Stimulated activated CD4-positive, alpha-beta T cell treated with anti-CD3 and anti-CD28 coated beads, Interleukin-4, amount 100 ng/mL, for 48 hours (primary cell): ENCODE results near the gene METTL26.

ENCODE experiments used
- DNase-seq, 2 donors: peaks; one replicate each; pipeline ENCODE4 v3.0.0-alpha.2; 2020; ENCODE audit warnings: low read depth in 2 of 2

METTL26 gene

DNA sequence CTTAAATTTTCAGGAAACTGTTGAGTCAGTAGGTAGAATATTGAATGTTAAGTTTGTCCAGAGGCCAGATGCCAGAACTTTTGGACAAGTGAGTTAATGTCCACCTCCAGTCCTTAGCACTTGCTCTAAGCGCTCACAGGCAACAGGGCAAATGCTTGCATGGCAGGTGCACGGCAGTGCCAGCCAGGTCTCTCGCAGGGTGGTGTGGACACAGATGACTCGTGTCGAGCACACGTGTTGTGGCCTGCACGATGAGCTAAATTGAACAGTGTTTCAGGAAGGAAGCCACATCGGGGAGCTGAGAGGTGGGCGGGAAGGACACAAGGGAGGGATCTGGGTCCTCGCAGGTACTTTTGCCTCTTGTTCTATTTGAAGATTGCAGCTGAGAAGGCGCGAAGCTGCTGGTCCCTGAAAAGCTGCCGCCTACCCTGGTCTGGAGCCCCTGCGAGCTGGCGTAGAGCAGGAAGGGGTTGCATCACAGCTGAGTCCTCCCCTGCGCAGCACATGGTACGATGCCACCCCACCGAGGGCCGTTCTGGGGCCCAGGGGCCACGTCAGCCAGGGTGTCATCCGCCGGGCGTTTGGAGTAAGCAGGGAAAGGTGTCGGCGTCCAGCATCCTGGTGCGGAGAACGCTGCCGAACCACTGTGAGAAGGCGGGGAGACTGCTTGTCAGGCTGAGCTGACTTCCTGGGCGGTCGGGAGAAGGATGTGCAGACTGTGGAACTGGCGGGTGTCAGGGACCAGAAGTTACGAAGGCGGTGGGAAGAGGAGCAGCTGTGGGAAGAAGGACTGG, 40.0 kb downstream of the METTL26 start:
- DNase-seq: no peak

DNA sequence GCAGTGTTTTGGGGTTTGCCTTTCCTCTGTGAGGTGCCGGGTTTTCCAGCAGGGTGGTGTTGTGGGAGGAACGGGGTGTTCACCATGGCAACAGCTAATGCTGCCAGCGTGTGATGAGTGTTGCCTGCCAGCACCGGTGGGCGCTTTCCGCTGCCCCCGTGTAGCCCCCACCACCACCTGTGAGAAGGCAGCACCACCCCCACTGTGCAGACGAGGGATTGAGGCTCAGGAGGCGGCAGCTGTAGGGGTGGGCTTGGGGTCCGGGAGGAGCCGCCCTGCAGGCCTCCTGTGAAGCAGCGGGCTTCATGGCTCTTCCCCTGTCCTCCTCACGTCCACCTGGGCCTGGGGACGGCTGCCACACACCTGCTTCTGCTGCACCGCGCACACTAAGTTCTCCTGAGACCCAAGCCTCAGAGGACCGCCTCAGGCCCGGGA, 41.0 kb downstream of the METTL26 start:
- DNase-seq: no peak

DNA sequence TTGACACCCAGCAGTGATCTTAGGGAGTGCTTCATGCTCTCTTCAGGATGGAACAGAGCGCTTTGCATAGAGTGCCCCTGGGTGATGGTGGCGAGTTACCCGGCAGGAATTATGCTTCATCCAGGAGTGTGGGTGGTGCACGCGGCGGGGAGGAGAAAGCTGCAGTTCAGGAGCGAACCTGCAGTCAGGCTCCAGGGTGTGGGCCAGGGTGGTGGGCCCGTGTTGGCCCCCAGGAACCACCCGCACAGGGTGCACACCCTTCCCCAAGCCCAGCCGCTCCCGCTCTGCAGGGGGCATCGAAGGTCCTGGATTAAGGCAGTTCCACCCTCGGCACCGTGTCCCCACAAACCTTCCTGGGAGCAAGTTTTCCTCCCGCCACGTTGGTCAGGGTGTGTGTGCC, 42.3 kb downstream of the METTL26 start:
- DNase-seq: no peak

DNA sequence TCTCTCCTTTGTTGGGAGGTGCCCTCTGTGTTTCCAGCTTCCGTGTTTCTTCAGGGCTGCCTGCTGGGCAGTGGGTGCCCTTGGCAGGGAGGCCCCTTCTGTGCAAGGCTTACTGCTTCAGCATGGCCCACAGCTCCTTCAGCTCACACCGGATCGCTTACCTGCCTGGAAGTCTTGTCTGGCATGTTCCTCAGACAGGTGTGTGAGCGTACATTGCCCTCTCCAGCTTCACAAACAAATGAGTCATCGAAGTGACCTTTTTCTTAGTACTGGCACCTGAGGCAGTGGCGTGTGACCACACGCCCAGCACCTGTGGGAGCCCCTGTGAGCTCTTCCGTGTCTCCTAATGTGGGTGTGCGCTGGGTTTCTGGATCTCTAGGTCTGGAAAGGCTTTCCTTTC, 42.7 kb downstream of the METTL26 start:
- no peak for DNase-seq

DNA sequence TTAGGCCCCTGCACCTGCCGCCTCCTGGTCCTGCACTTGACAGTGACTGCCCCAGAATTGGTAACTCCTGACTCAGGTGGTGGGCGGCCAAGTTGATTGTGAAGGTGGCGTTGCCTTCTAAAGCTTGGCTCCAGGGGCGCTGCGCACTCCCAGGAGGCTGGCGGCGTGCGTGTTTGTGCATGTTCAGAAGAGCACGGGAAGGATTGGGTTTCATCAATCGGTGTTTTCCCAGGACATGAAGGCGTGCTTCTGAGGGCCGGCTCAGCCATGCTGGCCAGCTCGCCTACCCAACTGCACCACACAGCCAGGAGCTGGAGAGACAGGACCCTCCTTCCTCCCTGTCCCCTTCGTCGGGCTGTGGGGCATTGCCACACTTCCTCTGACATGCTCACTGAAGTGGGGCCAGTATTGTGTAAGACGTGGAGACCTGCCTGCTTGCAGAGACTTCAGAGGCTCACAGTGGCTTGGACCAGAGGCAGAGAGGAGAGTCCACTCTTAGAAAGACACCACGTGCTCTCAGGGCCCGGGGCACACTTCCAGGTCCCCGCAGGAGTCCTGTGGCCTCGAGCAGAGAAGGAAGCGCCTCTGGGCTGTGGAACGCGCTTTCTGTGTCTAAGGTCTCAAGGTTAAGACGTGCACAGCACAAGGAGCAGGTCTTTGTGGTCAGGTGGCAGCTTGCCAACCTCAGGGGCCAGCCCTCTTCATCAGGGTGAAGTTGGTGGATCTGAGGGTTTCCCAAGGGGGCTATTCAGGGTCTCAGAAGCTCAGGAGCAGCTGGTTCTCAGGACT, 43.4 kb downstream of the METTL26 start:
- DNase-seq: no peak

DNA sequence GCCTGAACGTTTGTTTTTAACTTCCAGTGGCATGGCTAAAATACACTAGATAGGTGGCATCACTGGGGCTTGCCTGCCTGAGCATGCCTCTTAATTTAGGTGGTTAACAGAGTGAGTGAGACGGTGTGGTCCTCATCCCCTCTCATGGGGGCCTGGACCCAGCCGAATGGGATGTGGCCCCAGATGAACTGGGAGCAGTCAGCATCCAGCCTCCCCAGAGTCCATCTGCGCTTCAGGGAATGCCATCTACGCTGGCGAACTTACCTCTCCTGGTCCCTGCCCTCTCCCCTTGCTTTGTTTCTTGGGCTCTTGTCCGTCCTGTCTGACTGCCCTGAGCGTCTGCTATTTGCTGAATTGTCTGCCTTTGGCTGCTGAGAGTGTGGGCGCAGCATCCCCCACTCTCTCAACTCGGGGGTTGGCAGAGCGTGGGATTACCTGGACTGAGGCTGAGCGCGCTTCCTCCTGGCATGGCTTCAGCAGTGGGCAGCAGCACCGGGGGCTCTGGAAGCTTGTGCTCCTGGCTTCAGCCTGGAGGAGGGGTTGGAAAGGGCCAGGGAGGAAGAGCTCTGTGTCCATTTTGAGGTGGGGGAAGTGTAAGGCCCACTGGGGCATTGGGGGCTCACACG, 44.1 kb downstream of the METTL26 start:
- DNase-seq: no peak

DNA sequence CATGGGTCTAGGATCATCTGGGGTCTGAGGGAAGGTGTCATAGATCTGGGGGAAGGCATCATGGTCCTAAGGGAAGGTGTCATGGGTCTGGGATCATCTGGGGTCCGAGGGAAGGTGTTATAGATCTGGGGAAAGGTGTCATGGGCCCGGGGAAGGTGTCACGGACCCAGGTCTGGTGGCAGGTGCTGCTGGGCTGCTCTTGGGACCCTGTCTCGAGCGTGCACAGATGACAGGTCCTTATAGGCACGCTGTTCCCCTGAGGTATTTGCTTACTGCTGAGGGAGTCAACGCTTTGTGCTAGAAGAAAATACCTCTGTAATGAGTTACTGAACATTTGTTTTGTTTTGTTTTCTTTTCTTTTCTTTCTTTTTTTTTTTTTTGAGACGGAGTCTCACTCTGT, 44.9 kb downstream of the METTL26 start:
- no peak for DNase-seq

DNA sequence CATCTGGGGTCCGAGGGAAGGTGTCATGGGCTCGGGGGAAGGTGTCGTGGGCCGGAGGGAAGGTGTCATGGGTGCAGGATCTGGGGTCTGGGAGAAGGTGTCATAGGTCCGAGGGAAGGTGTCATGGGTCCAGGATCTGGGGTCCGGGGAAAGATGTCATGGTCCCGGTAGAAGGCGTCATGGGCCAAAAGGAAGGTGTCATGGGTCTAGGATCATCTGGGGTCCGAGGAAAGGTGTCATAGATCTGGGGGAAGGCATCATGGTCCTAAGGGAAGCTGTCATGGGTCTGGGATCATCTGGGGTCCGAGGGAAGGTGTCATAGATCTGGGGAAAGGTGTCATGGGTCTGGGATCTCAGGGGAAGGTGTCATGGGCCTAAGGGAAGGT, 45.3 kb downstream of the METTL26 start:
- no peak for DNase-seq

DNA sequence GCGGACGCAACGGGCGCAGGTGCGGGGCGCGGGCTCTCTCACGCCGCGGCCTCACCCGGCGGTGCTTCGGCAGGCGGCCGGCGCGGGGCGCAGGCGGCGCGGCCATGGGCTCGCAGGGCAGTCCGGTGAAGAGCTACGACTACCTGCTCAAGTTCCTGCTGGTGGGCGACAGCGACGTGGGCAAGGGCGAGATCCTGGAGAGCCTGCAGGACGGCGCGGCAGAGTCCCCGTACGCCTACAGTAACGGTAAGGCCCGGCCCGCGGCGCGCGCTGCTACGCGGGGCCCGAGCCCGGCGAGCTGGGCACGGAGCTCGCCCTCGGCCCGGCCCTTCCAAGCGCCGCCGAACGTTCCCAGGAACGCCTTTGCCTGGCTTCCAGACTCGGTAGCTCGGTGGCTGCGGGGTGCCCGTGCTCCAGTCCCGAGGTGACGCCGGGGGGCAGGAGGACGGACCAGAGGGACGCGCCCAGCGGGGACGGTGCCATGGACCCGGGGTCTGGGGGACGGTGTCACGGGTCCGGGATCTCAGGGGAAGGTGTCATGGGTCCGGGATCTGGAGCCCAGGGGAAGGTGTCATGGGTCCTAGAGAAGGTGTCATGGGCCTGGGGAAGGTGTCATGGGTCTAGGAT, 45.8 kb downstream of the METTL26 start:
- DNase-seq: no peak

DNA sequence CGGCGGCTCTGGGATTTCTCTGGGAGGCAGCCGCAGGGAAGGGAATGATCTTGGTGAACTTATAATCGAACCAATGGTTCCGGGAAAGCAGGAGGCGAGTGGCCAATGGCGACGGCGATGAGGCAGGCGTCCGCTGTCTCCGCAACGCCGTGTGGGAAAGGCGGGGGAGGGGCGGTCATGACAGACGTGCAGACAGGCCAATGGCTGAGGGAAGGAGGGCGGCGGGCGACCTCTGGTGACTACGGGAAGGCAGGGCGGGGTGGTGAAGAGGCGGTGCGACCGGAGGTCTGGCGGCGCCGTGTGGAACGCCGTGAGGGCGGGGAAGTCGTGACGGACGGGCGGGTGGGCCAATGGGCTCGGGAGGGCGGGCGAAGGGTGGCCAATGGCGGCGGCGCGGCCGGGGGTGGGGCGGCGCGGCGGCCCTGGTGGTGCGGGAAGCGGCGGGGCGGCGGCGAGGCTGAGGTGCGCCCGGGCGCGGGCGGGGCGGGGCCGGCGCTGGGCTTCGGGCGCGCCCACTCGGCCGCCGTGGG, 46.4 kb downstream of the METTL26 start, which contains the start of gene RAB40C:
Gene RAB40C (plus strand): TSS at position 409 of the 530 bp plus-strand sequence. CDS start 226 bp downstream, outside the sequence.
- DNase-seq: peak; percentile 99 to 100

DNA sequence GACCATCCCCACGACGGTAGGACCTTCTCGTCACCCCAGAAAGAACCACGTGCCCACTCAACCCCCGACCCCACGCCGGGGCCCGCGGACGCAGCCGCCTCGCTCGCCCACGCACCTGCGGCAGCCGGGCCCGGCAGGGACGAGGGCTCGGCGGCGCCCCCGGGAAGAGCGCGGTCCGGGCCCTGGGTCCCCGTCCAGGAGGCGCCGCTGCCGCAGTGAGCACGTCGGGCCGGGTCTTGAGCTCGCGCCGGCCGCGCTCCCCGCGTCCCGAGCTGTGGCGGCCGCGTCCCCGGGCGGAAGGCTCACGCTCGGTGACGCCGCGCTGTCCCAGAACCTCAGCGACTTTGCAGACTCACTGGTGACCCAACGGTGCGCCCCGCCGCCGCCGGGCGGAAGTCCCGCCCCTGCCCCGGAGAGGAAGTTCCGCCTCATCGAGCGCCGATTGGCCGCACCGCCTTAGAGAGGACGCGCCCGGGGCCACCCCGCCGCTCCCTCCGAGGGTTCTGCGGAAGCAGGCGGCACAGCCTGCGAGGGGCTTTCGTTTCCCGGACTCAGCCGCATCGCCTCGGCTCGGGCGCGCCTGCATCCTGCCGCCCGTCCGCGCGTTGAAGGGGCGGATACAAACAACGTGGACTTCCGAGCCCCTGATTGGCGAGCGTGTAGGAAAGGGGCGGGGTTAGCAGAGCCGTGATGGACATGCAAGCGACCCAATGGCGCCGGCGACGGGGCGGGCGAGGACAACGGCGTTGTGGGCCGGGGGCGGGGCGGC, 47.0 kb downstream of the METTL26 start:
- peak; percentile 96 to 98 for DNase-seq

DNA sequence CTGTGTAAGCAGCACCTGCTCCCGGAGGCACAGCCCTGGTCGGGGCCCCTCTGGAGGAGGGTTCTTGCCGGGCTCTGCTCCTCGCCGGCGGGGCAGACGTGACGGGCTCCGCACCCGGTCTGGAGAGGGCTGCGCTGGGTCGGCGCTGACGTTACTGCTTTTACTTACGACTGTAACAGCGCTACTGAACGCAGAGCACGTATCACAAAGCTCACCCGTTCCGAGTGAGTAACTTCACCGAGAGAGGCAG, 47.5 kb downstream of the METTL26 start:
- DNase-seq: peak in 1 of 2 donors; percentile 56

DNA sequence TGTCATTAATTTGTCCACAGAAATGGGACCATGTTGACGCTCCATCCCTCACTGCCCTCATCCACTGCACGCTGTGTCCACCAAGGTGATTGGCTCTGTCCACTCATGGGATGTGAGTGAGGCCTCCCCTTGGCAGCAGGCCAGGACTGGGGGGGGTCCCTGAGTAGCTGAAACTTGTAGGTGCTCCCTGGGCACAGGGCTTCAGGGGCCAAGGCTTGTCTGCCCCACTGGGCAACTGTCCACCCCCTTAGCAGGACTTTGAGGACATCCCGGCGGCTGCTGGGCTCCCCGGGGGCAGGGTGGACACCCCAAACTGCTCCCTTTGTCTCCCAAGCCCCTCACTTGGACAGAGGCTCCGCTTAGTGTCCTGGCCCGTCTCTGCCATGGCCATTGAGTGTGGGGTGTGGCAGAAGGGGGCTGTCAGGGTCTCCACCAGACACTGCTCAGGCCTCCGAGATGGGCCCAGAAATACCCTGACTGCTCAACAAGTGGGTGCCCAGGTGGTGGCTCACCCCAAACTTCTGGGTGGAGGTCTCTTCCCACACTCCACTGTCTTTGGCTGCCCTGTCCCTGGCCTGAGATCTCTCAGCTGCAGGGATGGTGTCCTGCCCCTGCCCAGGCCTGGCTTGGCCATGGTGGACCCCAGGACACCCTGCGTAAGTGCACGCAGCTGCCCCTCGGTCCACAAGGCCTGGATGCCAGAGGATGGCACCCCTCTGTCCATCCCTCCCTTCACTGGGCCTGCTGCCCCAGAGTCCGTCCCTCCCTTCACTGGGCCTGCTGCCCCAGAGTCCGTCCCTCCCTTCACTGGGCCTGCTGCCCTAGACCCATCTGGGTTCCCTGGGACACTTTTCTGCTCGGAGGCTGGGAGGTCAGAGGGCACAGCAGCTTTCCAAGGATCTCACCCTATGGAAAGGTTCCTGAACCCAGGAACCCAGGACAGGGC, 49.2 kb downstream of the METTL26 start:
- DNase-seq: no peak

DNA sequence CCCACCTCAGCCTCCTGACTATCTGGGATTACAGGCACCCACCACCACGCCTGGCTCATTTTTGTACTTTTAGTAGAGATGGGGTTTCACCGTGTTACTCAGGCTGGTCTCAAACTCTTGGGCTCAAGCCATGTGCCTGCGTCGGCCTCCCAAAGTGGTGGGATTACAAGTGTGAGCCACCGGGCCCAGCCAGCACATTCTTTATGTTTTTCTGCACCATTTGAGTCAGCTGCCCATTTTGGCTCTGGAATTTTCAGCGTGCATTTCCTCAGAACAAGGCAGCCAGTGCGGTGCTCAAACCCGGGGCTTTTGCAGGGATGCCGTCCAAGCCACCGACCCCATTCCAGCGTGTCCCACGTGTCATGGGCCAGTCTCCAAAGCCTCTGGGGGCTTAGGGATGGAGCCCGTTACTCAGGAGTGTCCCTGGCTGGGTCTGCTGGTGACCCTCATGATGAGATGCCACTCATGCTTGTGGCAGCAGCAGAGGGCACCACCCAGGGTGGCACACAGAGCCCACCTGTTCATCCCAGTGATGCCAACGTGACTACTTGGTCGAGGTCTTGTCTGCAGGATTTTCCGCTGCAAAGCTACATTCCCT, 50.0 kb downstream of the METTL26 start:
- DNase-seq: no peak

DNA sequence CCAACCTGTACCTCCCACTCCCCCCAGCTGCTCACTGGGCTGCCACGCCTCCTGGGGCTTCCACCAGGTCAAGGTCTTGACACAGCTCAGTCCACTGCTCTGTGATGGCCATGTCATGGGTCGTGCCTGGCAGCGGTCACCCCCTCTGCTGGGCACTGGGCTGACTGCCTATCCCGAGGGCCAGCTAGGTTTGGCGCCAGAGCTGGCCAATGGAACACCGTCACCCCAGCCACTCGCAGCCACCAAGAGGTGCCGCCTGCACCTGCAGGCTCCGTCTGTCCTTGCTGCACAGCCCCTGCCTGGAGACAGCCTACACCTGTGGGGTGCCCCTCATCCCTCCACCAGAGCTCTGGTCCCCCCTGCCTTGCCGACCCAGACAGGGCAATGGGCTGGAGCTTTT, 50.8 kb downstream of the METTL26 start:
- DNase-seq: no peak
